Stimulated activated CD4-positive, alpha-beta T cell treated with anti-CD3 and anti-CD28 coated beads, Interleukin-2, amount 100 ng/mL, for 48 hours (primary cell): ENCODE results near the gene OVOL3.

Experiments used
- DNase-seq, 2 donors: peaks; one replicate each; pipeline ENCODE4 v3.0.0-alpha.2; 2020

The OVOL3 gene

GRCh38 chr19:36136964-36137686 lies 26.2 kb downstream of the OVOL3 start:
- DNase-seq = no peak

- no peak for DNase-seq
Measured at GRCh38 chr19:36139120-36139472, 28.2 kb downstream of the OVOL3 start.

- DNase-seq = peak; percentile 89
Measured at GRCh38 chr19:36139473-36140303, 28.7 kb downstream of the OVOL3 start, which contains the start of gene CAPNS1. Gene CAPNS1 (plus strand): TSS chr19:36140066. CDS start chr19:36141012, 946 bp downstream.

GRCh38 chr19:36140304-36141038 lies 29.5 kb downstream of the OVOL3 start:
- DNase-seq = peak; percentile 29 to 34

- DNase-seq = peak; percentile 93 to 94
Measured at GRCh38 chr19:36141039-36141927, 30.3 kb downstream of the OVOL3 start.

GRCh38 chr19:36142046-36142445 lies 31.1 kb downstream of the OVOL3 start:
- no peak for DNase-seq

- DNase-seq = no peak
Measured at GRCh38 chr19:36142496-36142895, 31.6 kb downstream of the OVOL3 start.

GRCh38 chr19:36144624-36145023 lies 33.7 kb downstream of the OVOL3 start:
- no peak for DNase-seq

- DNase-seq = no peak
Measured at GRCh38 chr19:36149673-36150406, 38.9 kb downstream of the OVOL3 start.

- DNase-seq = no peak
Measured at GRCh38 chr19:36150586-36150985, 39.6 kb downstream of the OVOL3 start.

GRCh38 chr19:36151144-36152018 lies 40.4 kb downstream of the OVOL3 start:
- no peak for DNase-seq

- DNase-seq = no peak
Measured at GRCh38 chr19:36152019-36152351, 41.0 kb downstream of the OVOL3 start.

- DNase-seq = no peak
Measured at GRCh38 chr19:36152352-36153091, 41.6 kb downstream of the OVOL3 start, which contains the start of gene COX7A1. Gene COX7A1 (minus strand): TSS chr19:36152447. CDS start chr19:36152407, 40 bp downstream.

GRCh38 chr19:36153126-36153525 lies 42.2 kb downstream of the OVOL3 start:
- DNase-seq = no peak

GRCh38 chr19:36160821-36161596 lies 50.1 kb downstream of the OVOL3 start:
- DNase-seq = no peak
